ENCODE measurements around the gene PLCH2.

- TF ChIP-seq CTCF (IDR thresholded peaks at IDR 0.05) (no peak), POLR2A (IDR thresholded peaks at IDR 0.05) (no peak)
Observed at GRCh38 chr1:2503554-2504224, 27.6 kb downstream of the PLCH2 start.
